ENCODE measurements around the gene CSTB.
"Not testable (repeated sequence)": the region's sequence is repeated elsewhere in the genome, so short reads cannot be mapped to it uniquely, and the experiment has no call there.

CSTB gene

DNA sequence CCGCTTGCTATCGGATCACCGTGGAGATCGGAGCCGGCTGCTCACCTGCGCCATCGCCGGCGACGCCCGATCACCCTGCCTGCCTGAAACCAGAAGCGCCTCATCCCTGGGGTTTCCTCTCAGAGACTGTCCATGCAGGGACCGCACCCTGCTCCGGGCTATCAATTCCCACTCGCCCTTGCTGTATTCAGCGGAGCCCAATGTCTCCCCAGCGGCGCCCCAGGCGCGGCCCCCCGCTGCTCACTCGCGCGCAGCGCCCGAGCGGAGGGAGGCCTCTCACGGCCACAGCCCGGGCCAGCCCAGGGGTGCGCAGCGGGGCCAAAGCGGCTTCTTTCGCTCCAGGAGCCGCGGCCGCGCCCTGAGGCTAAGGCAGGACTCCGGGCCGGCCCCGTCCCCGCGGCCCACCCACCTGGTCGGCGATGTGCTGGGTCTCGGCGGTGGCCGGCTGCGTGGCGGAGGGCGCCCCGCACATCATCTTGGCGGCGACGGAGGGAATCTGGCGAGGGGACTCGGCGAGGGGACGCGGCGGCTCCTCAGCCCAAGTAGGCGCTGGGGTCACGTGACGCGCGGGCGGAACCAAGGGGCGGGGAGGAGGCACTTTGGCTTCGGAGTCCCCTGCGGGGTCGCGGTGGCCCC is at the start of gene CSTB:
TSS of gene CSTB (minus strand) at position 514 of the 636 bp plus-strand sequence. CDS start at position 475, 39 bp downstream.
- DNase-seq, result peak; percentile 63 to 76

- DNase-seq, result no peak
These were observed 49.3 kb upstream of the CSTB start for GRCh38 chr21:43825242-43825935.

DNA sequence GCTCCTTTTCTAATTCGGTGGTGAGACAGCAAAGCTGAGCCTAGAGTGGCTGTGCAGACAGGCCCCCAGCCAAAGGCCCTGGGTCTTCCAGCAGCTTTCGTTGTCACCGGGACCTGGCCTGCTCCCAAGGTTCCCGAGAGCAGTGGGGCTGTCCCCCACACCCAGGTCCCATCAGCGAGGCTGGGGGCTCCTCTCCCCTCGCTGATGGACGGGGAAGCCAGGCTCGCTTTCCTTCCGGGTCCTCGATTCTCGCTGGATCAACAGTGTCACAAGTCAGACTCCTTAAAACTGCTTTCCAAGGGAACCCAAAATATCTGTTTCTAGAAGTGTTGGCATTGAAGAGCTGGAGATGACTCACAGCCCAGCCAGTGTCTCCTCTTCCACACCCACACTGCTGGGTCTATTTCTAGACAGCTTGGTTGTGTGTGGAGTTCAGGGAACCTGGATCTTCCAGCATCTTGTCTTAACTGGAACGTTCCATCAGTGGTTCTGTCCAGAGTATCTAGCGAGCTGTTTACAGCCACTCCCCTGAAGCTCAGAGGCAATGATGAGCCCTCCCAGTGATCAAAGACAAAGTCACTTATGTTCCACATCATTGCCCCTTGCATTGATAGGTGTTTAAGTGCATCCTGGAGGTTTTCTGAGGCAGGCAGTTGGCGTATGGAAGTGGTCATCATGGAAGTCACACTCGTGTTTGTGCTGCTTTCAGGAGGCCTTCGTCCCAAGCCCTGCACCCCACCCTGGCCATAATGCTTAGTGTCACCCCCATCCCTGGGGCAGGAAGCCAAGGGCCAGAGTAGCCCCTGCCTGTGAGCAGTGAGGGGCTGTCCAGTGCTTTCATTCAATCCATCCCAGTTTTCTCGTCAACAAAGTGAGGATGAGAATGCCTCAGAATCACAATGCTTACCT is 48.5 kb upstream of the CSTB start:
- DNase-seq, result no peak

DNA sequence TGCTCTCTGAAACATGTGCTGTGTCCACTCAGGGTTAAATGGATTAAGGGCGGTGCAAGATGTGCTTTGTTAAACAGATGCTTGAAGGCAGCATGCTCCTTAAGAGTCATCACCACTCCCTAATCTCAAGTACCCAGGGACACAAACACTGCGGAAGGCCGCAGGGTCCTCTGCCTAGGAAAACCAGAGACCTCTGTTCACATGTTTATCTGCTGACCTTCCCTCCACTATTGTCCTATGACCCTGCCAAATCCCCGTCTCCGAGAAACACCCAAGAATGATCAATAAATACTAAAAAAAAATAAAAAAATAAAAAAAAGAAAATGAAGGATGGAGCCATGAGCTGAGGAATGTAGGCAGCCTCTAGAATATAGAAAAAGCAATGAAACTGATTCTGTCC is 46.6 kb upstream of the CSTB start:
- not testable (repeated sequence) for DNase-seq

DNA sequence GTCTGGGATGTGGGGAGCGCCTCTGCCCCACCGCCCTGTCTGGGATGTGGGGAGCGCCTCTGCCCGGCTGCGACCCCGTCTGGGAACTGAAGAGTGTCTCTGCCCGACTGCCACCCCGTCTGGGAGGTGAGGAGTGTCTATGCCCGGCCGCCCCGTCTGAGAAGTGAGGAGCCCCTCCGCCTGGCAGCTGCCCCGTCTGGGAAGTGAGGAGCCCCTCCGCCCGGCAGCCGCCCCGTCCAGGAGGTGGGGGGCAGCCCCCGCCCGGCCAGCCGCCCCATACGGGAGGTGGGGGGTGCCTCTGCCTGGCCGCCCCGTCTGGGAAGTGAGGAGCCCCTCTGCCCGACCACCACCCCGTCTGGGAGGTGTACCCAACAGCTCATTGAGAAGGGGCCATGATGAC is 46.1 kb upstream of the CSTB start:
- DNase-seq, result not testable (repeated sequence)

DNA sequence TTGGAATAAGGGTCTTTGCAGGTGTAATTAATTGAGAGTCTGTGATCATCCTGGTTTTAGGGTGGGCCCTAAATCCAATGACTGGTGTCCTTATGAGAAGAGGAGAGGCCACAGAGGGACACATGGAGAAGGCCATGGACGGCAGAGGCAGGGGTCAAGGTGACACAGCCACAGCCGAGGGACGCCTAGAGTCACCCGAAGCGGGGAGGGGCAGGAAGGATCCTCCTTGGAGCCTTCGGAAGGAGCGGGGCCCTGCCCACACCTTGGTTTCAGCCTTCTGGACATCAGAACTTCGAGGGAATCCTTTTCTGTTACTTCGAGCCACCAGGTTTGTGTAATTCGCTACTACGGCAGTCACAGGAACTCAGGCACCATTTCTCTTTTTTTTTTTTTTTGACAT is 44.4 kb upstream of the CSTB start:
- DNase-seq, result no peak

DNA sequence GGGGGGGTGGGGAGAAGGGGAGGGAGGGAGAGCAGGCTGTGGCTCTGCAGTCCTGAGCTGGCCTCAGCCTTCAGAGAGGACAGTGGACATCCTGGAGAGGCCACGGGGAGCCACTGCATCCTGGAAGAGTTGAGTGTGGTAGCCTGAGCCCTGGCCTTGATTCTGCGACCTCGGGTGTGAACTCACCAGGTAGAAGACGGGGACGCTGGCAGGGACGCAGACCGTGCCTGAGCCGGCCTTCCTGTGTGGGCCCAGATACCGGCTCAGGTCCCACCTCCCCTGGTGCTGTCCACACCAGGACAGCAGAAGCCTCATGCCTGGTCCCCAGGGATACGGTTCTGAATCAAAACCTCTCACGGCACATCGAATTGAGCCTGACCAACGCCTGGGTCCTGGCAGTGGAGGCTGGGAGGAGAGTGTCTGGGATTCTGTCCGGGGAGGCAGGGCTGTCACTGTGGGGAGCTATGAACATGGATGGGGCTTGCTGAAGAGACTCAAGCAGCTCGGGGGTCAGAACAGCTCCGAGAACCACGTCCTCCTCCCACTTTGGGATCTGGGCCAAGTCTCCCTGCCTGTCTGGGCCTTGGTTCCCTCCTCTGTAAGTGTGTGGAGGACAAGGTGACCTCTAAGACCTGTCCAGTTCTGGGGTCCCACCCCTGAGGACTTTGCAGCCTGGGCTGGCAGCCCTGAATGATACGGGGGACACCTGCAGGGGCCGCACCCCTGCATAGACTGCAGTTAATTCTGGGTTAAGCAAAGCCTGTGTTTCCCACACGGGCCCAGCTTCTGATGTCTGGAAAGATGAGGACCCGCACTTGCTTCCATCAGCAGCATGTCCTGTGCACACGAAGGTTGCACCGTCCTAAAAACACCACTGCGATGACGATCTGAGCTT is 43.6 kb upstream of the CSTB start:
- DNase-seq, result no peak

DNA sequence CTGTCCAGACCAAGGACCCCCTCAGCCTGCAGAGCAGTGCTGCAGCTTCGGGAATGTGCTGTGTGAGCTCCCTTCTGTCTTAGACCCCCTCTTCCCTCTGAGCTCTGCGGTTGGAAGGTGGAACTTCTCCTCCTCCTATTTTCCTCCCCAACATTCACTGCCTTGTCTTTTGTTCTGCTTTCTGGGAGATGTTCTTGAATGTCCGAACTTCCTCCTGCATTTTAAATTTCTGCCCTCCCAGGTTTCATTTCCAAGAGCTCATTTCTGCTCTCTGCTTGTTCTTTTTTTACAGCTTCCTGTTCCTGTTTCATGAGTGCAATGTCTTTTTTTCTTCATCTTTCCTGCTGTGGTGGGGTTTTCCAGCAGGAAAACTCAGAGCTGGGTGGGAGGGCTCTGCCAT is 42.6 kb upstream of the CSTB start:
- DNase-seq, result no peak

DNA sequence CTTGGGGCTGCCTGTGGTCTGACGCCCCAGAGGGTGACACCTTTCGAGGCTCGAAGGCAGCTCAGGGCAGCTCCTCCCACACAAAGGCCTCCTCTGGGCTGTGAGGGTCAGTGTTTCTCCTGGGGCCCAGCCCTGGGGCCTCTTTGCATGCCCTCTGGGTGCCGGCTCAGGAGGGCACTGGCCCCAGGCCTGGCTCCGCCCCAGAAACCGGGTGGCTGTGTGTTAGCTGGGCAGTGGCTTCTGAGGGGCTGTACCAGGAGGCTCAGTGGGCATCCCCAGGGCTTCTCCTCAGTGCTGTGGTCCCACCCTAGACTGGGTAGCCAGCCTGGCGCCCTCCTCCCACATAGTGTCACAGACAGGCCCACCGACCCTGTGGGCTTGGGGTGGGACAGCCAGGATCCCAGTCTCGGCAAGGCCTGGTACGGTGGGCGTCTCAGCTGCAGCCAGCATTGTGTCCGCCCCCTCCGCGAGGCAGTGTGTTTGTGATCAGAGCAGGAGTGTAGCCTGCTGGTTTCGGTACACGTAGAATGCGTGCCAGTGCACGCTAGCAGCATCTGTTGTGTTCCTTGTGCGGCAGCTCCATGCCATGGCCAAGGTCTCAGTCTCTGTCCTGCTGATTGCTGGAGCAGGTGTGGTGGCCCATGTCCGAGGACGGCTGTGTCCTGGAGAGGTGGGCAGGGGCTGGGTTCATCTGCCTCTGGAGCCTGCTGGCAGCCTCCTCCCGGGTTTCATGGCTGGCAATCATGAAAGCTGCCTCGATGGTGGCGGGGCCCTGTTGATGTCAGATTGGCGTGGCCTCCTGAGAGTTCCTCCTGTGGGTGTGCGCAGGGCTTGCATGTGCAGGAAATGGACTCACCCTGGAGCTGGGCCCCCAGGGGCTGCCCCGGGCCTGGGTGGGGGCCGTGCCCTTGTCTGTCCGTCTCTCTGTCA is 41.3 kb upstream of the CSTB start:
- no peak for DNase-seq

- no peak for DNase-seq
These were observed 40.5 kb upstream of the CSTB start for GRCh38 chr21:43816611-43817071.

- no peak for DNase-seq
These were observed 39.9 kb upstream of the CSTB start for GRCh38 chr21:43815991-43816390.

DNA sequence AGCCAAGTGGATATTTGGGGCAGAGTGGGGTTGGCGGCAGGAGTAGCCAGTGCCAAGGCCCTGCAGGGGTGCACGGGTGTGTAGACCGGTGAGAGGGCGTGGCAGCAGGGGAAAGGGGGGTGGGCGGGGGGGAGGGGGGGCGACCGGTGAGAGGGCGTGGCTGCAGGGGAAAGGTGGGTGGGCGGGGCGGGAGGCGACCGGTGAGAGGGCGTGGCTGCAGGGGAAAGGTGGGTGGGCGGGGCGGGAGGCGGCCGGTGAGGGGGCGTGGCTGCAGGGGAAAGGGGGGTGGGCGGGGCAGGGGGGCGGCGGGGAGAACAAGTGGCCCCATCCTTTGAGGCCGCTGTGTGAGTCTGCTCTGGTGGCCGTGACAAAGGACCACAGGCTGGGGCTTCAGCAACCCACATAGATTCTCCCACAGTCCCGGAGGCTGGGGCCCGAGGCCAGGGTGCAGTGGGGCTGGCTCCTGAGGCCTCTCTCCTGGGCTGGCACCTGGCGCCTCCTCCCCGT is 39.1 kb upstream of the CSTB start:
- DNase-seq, result peak in 1 of 2 experiments; percentile 45

GRCh38 chr21:43814215-43815106 is 38.4 kb upstream of the CSTB start:
- no peak for DNase-seq

- no peak for DNase-seq
These were observed 37.5 kb upstream of the CSTB start for GRCh38 chr21:43813656-43813980.

- DNase-seq, result no peak
These were observed 37.0 kb upstream of the CSTB start for GRCh38 chr21:43812957-43813655.

GRCh38 chr21:43812139-43812821 is 36.2 kb upstream of the CSTB start:
- peak; percentile 44 to 59 for DNase-seq

GRCh38 chr21:43811262-43812105 is 35.4 kb upstream of the CSTB start:
- no peak for DNase-seq

All from NCI-H187 (cell line).